K562 (cell line): Measurements from ENCODE around the gene PLPP4. TPM values are rescaled to one million over a fixed set of nuclear protein-coding genes. Genes with fewer than 3 reads are reported as not detected.

Source experiments
- ATAC-seq: fragments of 200-7000 bp; cut with Tn5 transposase; 3 replicates; pipeline ENCODE4 v1.9.1; 2020; ENCODE audit warnings: moderate library complexity
- BruUV-seq: library from RNA; stranded (reverse); fragments of 400-500 nt; replicated peaks from 2 replicates; lab custom pipeline; 2021; lab: Mats Ljungman, UMichigan
- CTCF ChIA-PET: fragments of 300-600 bp; formaldehyde crosslinking; extraction: SDS; loops from one replicate; lab custom pipeline; 2021; ENCODE audit warnings: low intra/inter-chr PET ratio; lab: Yijun Ruan, JAX
- POLR2A ChIA-PET: fragments of 300-600, 350-650 bp; sonication (Branson Sonifier 250); formaldehyde crosslinking; extraction: SDS; loops from one replicate; lab custom pipeline; 2021; ENCODE audit warnings: antibody characterized with exemption, inconsistent platforms; lab: Yijun Ruan, JAX
- DNase-seq, 4 experiments: peaks; one replicate each; pipeline versions ENCODE4 v3.0.0 to v3.0.0-alpha.2; 2011 to 2018; ENCODE audit warnings: low spot score in 3 of 4, mixed read lengths in 3 of 4; ENCODE audit errors: extremely low read depth in 1 of 4
- FAIRE-seq: peaks from 2 replicates; lab custom pipeline; 2011; peaks lifted over from hg19 to GRCh38; lab: Jason Lieb, UNC
- H2AFZ ChIP-seq: 2 replicates; pipeline ENCODE4 v1.6.0; 2011; ENCODE audit warnings: low read depth, low read length, control low read depth, inconsistent platforms
- H3K27ac ChIP-seq: fragments of 200-600 bp; 3 replicates; pipeline ENCODE4 v1.8.0; 2011; ENCODE audit warnings: low read depth, mild to moderate bottlenecking, control low read depth, inconsistent platforms, low read length, moderate library complexity, mixed read lengths; ENCODE audit errors: extremely low read depth
- H3K27me3 ChIP-seq, 2 experiments: fragments of 300-600 bp in 1 of 2; 2 replicates in 1 of 2; 3 replicates in 1 of 2; pipeline versions ENCODE4 v1.6.0 to v1.8.0; 2011; ENCODE audit warnings: inconsistent platforms in 2 of 2, low read length in 2 of 2, mild to moderate bottlenecking in 1 of 2, mixed read lengths in 1 of 2, moderate library complexity in 1 of 2; ENCODE audit not compliant: control insufficient read depth in 2 of 2, insufficient read depth in 2 of 2
- H3K36me3 ChIP-seq: fragments of 300-600 bp; 3 replicates; pipeline ENCODE4 v1.8.0; 2011; ENCODE audit warnings: mild to moderate bottlenecking, low read length, inconsistent platforms; ENCODE audit not compliant: control insufficient read depth, insufficient read depth
- H3K4me1 ChIP-seq, 2 experiments: fragments of 200-600 bp in 1 of 2; replicated peaks in 1 of 2; 2 replicates in 1 of 2; 3 replicates in 1 of 2; pipeline versions ENCODE4 v1.5.1 to v1.8.0; 2011; ENCODE audit warnings: inconsistent platforms in 2 of 2, low read length in 2 of 2, mild to moderate bottlenecking in 1 of 2, mixed read lengths in 1 of 2, moderate library complexity in 1 of 2; ENCODE audit not compliant: control insufficient read depth in 2 of 2, insufficient read depth in 2 of 2
- H3K4me2 ChIP-seq: 2 replicates; pipeline ENCODE4 v1.6.1; 2011; ENCODE audit warnings: low read length, control low read depth, inconsistent platforms, mixed read lengths; ENCODE audit not compliant: insufficient read depth
- H3K4me3 ChIP-seq: fragments of 200-600 bp; sonication (generic), shearing (Covaris generic); 2 replicates; pipeline ENCODE4 v1.5.1; 2016; ENCODE audit warnings: control low read depth, inconsistent platforms
- H3K79me2 ChIP-seq: fragments of 200-600 bp; 3 replicates; pipeline ENCODE4 v1.8.0; 2011; ENCODE audit warnings: low read length, inconsistent platforms; ENCODE audit not compliant: control insufficient read depth, insufficient read depth
- H3K9ac ChIP-seq, 2 experiments: 2 replicates each; pipeline versions ENCODE4 v1.6.0 to v1.6.1; 2011; ENCODE audit warnings: low read depth in 2 of 2, low read length in 2 of 2, control low read depth in 1 of 2, inconsistent platforms in 1 of 2, mild to moderate bottlenecking in 1 of 2, mixed read lengths in 1 of 2; ENCODE audit not compliant: insufficient read depth in 1 of 2
- H3K9me1 ChIP-seq: one replicate; pipeline ENCODE4 v1.6.0; 2011; ENCODE audit warnings: inconsistent platforms, mild to moderate bottlenecking, low read length, moderate library complexity; ENCODE audit not compliant: control insufficient read depth, insufficient read depth
- H3K9me3 ChIP-seq: replicated peaks from 2 replicates; pipeline ENCODE4 v1.5.1; 2011; ENCODE audit warnings: low read depth, low read length, inconsistent platforms; ENCODE audit not compliant: control insufficient read depth, insufficient read depth
- H4K20me1 ChIP-seq: replicated peaks from 2 replicates; pipeline ENCODE4 v1.6.1; 2011; ENCODE audit warnings: low read length, inconsistent platforms, mixed read lengths; ENCODE audit not compliant: control insufficient read depth, insufficient read depth
- CGGBP1 ChIP-seq: fragments of 250-450 bp; sonication (Bioruptor Pico); IDR thresholded peaks from 2 replicates; pipeline ENCODE4 v1.9.0; 2021; ENCODE audit warnings: mild to moderate bottlenecking
- CSDE1 ChIP-seq, 2 experiments: fragments of 450-650 bp; IDR thresholded peaks; 2 replicates each; pipeline ENCODE4 v1.6.1; 2016; ENCODE audit warnings: mild to moderate bottlenecking in 1 of 2
- E2F6 ChIP-seq, 2 experiments: IDR thresholded peaks; 2 replicates each; pipeline ENCODE4 v1.6.1; 2011; ENCODE audit warnings: borderline replicate concordance in 1 of 2, control low read depth in 1 of 2, low read depth in 1 of 2, low read length in 1 of 2, mild to moderate bottlenecking in 1 of 2, mixed read lengths in 1 of 2, moderate library complexity in 1 of 2; ENCODE audit not compliant: insufficient read depth in 1 of 2, insufficient read length in 1 of 2, poor library complexity in 1 of 2, severe bottlenecking in 1 of 2; ENCODE audit errors: extremely low read depth in 1 of 2
- GTF2A2 ChIP-seq: IDR thresholded peaks from 2 replicates; pipeline ENCODE4 v1.6.1; 2016; ENCODE audit warnings: mild to moderate bottlenecking, missing genetic modification characterization, missing compliant biosample characterization
- KDM5B ChIP-seq: fragments of 200-600 bp; sonication (generic); IDR thresholded peaks from 2 replicates; pipeline ENCODE4 v1.6.1; 2012; ENCODE audit warnings: low read depth, mild to moderate bottlenecking, moderate library complexity, low read length, control low read depth, inconsistent platforms; ENCODE audit not compliant: insufficient replicate concordance
- POLR2A ChIP-seq: fragments of 450-650 bp; conservative IDR thresholded peaks from 2 replicates; pipeline ENCODE4 v1.6.1; 2016
- TEAD1 ChIP-seq, 2 experiments: fragments of 450-650 bp in 1 of 2; sonication (generic) in 1 of 2; formaldehyde crosslinking; IDR thresholded peaks; 2 replicates each; pipeline versions ENCODE4 v1.4.0 to v1.8.0; 2020 to 2022; ENCODE audit warnings: mild to moderate bottlenecking in 2 of 2, missing genetic modification reagents in 1 of 2
- ZNF311 ChIP-seq: fragments of 250-450 bp; sonication (Bioruptor Pico); IDR thresholded peaks from 2 replicates; pipeline ENCODE4 v1.4.0; 2020; ENCODE audit warnings: mild to moderate bottlenecking, moderate library complexity
- WGBS: fragments of 100-300 bp; shearing (Covaris generic); methylation state at CpG from one replicate; pipeline ENCODE4 v1.1.6; 2016; ENCODE audit warnings: low coverage, mixed read lengths; ENCODE audit not compliant: insufficient coverage; ENCODE audit errors: missing lambda C conversion rate; 5-methylcytosine and 5-hydroxymethylcytosine counted together
- in situ Hi-C: fragments of 300-500 bp; cut with MboI; formaldehyde crosslinking; loops from 4 replicates; pipeline ENCODE4 v1.15.0; 2018; ENCODE audit warnings: inconsistent platforms, mixed read lengths
- intact Hi-C: fragments of 100-400 bp; cut with micrococcal nuclease; formaldehyde crosslinking; loops from 2 replicates; pipeline ENCODE4 v1.14.2; 2022
- polyA plus RNA-seq, 8 experiments: library from polyadenylated mRNA; depleted of rRNA in 4 of 8; stranded (reverse) in 5 of 8; unstranded in 3 of 8; fragments of >200 nt; fragmentation: Nextera tagmentation in 2 of 8; fragmentation: Illumina TruSeq in 1 of 8; extraction: Ambion mirVana in 2 of 8; extraction: Trizol in 1 of 8; gene quantifications; 2 replicates each; pipeline versions ENCODE4 v1.2.1 to v1.2.3, GENCODE V29; 2011 to 2014; ENCODE audit warnings: inconsistent platforms in 1 of 8, missing spikeins in 1 of 8
- total RNA-seq, 7 experiments: library from RNA; depleted of rRNA in 6 of 7; stranded (reverse); fragments of >200 nt in 6 of 7; fragmentation: Illumina TruSeq in 2 of 7; extraction: Trizol in 2 of 7; gene quantifications; 2 replicates each; pipeline versions ENCODE4 v1.2.1 to v1.2.3, GENCODE V29; 2011 to 2021; ENCODE audit warnings: low replicate concordance in 1 of 7
- TF ChIP-seq, protein P1 (sequence below), 2 experiments: fragments of 450-650 bp; IDR thresholded peaks; 2 replicates each; pipeline ENCODE4 v1.6.1; 2018; ENCODE audit warnings: mild to moderate bottlenecking in 2 of 2, low read depth in 1 of 2; ENCODE audit not compliant: partially characterized antibody in 2 of 2
- TF ChIP-seq, protein P2 (sequence below): sonication (generic); formaldehyde crosslinking; IDR thresholded peaks from 2 replicates; pipeline ENCODE4 v1.8.1; 2023; ENCODE audit warnings: mild to moderate bottlenecking, missing genetic modification reagents
- TF ChIP-seq, protein P3 (sequence below): sonication (generic); formaldehyde crosslinking; IDR thresholded peaks from 2 replicates; pipeline ENCODE4 v1.8.0; 2022; ENCODE audit warnings: mild to moderate bottlenecking, missing genetic modification reagents

Gene PLPP4
- total and polyA plus RNA-seq, 9 of the 15 experiments (the other 6 are each of a cell fraction or from before 2014, with no cell fraction given), result 0.08 TPM; not detected in 8

DNA sequence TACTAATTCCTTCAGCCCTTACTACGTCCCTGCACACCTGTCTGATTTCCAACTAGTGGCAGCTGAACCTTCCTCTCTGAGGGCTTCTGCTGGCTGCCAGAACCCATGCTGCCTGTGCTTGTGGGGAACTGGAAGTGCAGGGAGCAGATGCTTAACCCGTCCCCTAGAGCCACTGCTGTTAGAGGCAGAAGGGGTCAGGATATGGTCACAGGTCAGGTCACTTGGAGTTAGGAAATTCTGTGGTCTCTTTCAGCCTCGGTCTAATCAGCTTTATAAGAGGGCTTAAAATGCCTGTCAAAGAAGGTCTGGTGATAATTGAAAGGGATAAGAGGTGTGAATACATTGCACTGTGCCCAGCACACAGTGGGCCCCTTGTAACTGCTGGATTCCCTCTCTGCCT lies 82.0 kb downstream of the PLPP4 start (continued):
- TF ChIP-seq, protein P1, sequence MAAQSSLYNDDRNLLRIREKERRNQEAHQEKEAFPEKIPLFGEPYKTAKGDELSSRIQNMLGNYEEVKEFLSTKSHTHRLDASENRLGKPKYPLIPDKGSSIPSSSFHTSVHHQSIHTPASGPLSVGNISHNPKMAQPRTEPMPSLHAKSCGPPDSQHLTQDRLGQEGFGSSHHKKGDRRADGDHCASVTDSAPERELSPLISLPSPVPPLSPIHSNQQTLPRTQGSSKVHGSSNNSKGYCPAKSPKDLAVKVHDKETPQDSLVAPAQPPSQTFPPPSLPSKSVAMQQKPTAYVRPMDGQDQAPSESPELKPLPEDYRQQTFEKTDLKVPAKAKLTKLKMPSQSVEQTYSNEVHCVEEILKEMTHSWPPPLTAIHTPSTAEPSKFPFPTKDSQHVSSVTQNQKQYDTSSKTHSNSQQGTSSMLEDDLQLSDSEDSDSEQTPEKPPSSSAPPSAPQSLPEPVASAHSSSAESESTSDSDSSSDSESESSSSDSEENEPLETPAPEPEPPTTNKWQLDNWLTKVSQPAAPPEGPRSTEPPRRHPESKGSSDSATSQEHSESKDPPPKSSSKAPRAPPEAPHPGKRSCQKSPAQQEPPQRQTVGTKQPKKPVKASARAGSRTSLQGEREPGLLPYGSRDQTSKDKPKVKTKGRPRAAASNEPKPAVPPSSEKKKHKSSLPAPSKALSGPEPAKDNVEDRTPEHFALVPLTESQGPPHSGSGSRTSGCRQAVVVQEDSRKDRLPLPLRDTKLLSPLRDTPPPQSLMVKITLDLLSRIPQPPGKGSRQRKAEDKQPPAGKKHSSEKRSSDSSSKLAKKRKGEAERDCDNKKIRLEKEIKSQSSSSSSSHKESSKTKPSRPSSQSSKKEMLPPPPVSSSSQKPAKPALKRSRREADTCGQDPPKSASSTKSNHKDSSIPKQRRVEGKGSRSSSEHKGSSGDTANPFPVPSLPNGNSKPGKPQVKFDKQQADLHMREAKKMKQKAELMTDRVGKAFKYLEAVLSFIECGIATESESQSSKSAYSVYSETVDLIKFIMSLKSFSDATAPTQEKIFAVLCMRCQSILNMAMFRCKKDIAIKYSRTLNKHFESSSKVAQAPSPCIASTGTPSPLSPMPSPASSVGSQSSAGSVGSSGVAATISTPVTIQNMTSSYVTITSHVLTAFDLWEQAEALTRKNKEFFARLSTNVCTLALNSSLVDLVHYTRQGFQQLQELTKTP (IDR thresholded peaks at IDR 0.05; ENCODE audit: low read depth in 1 of 2, partially characterized antibody in 2 of 2), result no peak

- POLR2A ChIA-PET, result no interaction called here
- Histone ChIP-seq H2AFZ (no peak overlapping the region), H3K79me2 (no peaks in the 10 kb centered on the region), H3K9me1 (no peaks in the 10 kb centered on the region), H3K27me3 (no peaks in the 10 kb centered on the region), H3K9me3 (no peaks in the 10 kb centered on the region), H3K9ac (no peak overlapping the region), H3K4me3 (no peak overlapping the region), H3K36me3 (no peaks in the 10 kb centered on the region), H4K20me1 (no peaks in the 10 kb centered on the region), H3K4me2 (no peak overlapping the region), H3K27ac (no peak overlapping the region), H3K4me1 (no peaks in the 10 kb centered on the region)
- ATAC-seq (no peak), DNase-seq (no peak), FAIRE-seq (no peak)
- WGBS, result 0% methylated on average over 3 of the region's 3 CpGs
- CTCF ChIA-PET, result no interaction called here
- BruUV-seq, result no TSS peak
- in situ Hi-C loops (no loop called here), intact Hi-C loops (no loop called here)
- TF ChIP-seq CSDE1 (IDR thresholded peaks at IDR 0.05) (no peak), KDM5B (no peak), TEAD1 (CRISPR knock-in tag; IDR thresholded peaks at IDR 0.05) (no peak), ZNF311 (CRISPR knock-in tag) (no peak), GTF2A2 (no peak), POLR2A (no peak), CGGBP1 (CRISPR knock-in tag) (no peak), E2F6 (IDR thresholded peaks at IDR 0.05; ENCODE audit: borderline replicate concordance in 1 of 2, extremely low read depth in 1 of 2, insufficient read depth in 1 of 2, insufficient read length in 1 of 2, low read depth in 1 of 2, low read length in 1 of 2, poor library complexity in 1 of 2, severe bottlenecking in 1 of 2) (no peak)
- TF ChIP-seq, protein P2, sequence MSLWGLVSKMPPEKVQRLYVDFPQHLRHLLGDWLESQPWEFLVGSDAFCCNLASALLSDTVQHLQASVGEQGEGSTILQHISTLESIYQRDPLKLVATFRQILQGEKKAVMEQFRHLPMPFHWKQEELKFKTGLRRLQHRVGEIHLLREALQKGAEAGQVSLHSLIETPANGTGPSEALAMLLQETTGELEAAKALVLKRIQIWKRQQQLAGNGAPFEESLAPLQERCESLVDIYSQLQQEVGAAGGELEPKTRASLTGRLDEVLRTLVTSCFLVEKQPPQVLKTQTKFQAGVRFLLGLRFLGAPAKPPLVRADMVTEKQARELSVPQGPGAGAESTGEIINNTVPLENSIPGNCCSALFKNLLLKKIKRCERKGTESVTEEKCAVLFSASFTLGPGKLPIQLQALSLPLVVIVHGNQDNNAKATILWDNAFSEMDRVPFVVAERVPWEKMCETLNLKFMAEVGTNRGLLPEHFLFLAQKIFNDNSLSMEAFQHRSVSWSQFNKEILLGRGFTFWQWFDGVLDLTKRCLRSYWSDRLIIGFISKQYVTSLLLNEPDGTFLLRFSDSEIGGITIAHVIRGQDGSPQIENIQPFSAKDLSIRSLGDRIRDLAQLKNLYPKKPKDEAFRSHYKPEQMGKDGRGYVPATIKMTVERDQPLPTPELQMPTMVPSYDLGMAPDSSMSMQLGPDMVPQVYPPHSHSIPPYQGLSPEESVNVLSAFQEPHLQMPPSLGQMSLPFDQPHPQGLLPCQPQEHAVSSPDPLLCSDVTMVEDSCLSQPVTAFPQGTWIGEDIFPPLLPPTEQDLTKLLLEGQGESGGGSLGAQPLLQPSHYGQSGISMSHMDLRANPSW (CRISPR knock-in tag), result no peak
- TF ChIP-seq, protein P3, sequence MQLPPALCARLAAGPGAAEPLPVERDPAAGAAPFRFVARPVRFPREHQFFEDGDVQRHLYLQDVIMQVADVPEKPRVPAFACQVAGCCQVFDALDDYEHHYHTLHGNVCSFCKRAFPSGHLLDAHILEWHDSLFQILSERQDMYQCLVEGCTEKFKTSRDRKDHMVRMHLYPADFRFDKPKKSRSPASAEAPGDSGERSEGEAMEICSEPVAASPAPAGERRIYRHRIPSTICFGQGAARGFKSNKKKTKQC (CRISPR knock-in tag), result no peak
Observed at GRCh38 chr10:120540486-120540885, 83.5 kb downstream of the PLPP4 start.
